HL-60 (cell line): ENCODE results near the gene PRPH2.

ENCODE experiments used
- DNase-seq, 2 experiments: peaks; one replicate each; pipeline ENCODE4 v3.0.0-alpha.2; 2010 to 2020; ENCODE audit warnings: low read depth in 1 of 2, low spot score in 1 of 2
- H3K27ac ChIP-seq: fragments of 250-450 bp; sonication (Bioruptor Pico); replicated peaks from 2 replicates; pipeline ENCODE4 v1.5.1; 2020; ENCODE audit warnings: mild to moderate bottlenecking, moderate library complexity
- H3K27me3 ChIP-seq: fragments of 250-450 bp; sonication (Bioruptor Pico); 2 replicates; pipeline ENCODE4 v1.5.1; 2021; ENCODE audit warnings: mild to moderate bottlenecking, moderate library complexity; ENCODE audit not compliant: insufficient read depth, poor library complexity, severe bottlenecking
- H3K4me3 ChIP-seq: replicated peaks from 2 replicates; pipeline ENCODE4 v1.5.1; 2011; ENCODE audit warnings: mild to moderate bottlenecking, control low read depth, low read length; ENCODE audit not compliant: insufficient read depth
- CTCF ChIP-seq: IDR thresholded peaks from one replicate; pipeline ENCODE4 v1.5.1; 2011; ENCODE audit warnings: low read length, control low read depth, inconsistent platforms; ENCODE audit not compliant: insufficient read depth
- GABPA ChIP-seq: IDR thresholded peaks from 2 replicates; pipeline ENCODE4 v1.6.1; 2012; ENCODE audit warnings: low read depth
- POLR2AphosphoS5 ChIP-seq: IDR thresholded peaks from 2 replicates; pipeline ENCODE4 v1.6.1; 2012; ENCODE audit warnings: low read depth
- REST ChIP-seq: IDR thresholded peaks from 2 replicates; pipeline ENCODE4 v1.6.1; 2012; ENCODE audit warnings: low read depth; ENCODE audit not compliant: insufficient replicate concordance
- SPI1 ChIP-seq: IDR thresholded peaks from 2 replicates; pipeline ENCODE4 v1.6.1; 2012; ENCODE audit warnings: low read depth, mild to moderate bottlenecking, borderline replicate concordance

The PRPH2 gene

GRCh38 chr6:42711930-42712329 lies 10.5 kb downstream of the PRPH2 start:
- Histone ChIP-seq H3K27me3 (no peaks in the 10 kb centered on the region), H3K4me3 (no peak overlapping the region), H3K27ac (no peak overlapping the region)
- no peak for DNase-seq
- TF ChIP-seq POLR2AphosphoS5 (no peak), CTCF (no peak)

- no peak for DNase-seq
- no peak overlapping the region for H3K27ac ChIP-seq
- no peaks in the 10 kb centered on the region for H3K27me3 ChIP-seq
- TF ChIP-seq POLR2AphosphoS5 (no peak), SPI1 (no peak), GABPA (no peak), REST (no peak), CTCF (no peak)
- H3K4me3 ChIP-seq = no peak overlapping the region
Observed at GRCh38 chr6:42710316-42710715, 12.1 kb downstream of the PRPH2 start.

GRCh38 chr6:42709871-42710270 lies 12.5 kb downstream of the PRPH2 start:
- H3K4me3 ChIP-seq = no peak overlapping the region
- DNase-seq = no peak
- no peaks in the 10 kb centered on the region for H3K27me3 ChIP-seq
- no peak for TF ChIP-seq POLR2AphosphoS5
- TF ChIP-seq GABPA = no peak
- TF ChIP-seq SPI1 = no peak
- TF ChIP-seq CTCF = no peak
- no peak overlapping the region for H3K27ac ChIP-seq

DNA sequence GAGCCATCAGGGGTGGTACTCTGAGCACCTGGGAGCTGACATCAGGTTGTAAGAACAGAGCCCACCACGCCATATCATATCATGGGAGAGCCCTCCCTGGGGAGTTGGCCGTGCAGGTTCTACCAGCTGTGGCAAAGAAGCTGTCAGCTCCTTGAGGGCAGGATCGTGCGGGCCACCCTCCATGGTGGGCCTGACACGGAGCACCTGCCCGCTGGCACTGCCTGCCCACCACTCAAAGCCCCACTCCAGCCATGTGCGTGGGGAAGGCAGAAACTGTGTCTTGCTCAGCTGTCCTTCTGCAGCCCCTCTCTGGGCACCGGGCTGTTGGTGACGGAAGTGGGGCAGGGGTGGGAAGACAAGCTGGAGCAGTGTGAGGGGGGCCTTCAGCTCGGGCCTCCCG lies 14.3 kb downstream of the PRPH2 start:
- no peak for DNase-seq
- Histone ChIP-seq H3K27ac (no peak overlapping the region), H3K27me3 (no peaks in the 10 kb centered on the region), H3K4me3 (no peak overlapping the region)
- no peak for TF ChIP-seq GABPA
- TF ChIP-seq REST = no peak
- TF ChIP-seq SPI1 = no peak
- no peak for TF ChIP-seq POLR2AphosphoS5
- no peak for TF ChIP-seq CTCF
